SIG-M5 (cell line): ENCODE data around the gene ANKRD42.
"Not testable (repeated sequence)": the region's sequence is repeated elsewhere in the genome, so short reads cannot be mapped to it uniquely, and the experiment has no call there.

Experiments used
- DNase-seq: peaks from one replicate; lab custom pipeline; 2025; lab: John Stamatoyannopoulos, UW

Gene ANKRD42

GRCh38 chr11:83241291-83241946 lies 47.9 kb downstream of the ANKRD42 start:
- DNase-seq, result no peak

GRCh38 chr11:83249445-83249844 lies 55.9 kb downstream of the ANKRD42 start:
- DNase-seq, result no peak

GRCh38 chr11:83249972-83250593 lies 56.6 kb downstream of the ANKRD42 start:
- no peak for DNase-seq

- DNase-seq, result no peak
These were observed 58.8 kb downstream of the ANKRD42 start for GRCh38 chr11:83252266-83252665.

GRCh38 chr11:83252941-83253340 lies 59.4 kb downstream of the ANKRD42 start:
- DNase-seq, result no peak

- no peak for DNase-seq
These were observed 61.9 kb downstream of the ANKRD42 start for GRCh38 chr11:83255366-83255765.

GRCh38 chr11:83256602-83257340 lies 63.3 kb downstream of the ANKRD42 start:
- no peak for DNase-seq

GRCh38 chr11:83257761-83258168 lies 64.3 kb downstream of the ANKRD42 start:
- no peak for DNase-seq

GRCh38 chr11:83259559-83259958 lies 66.0 kb downstream of the ANKRD42 start:
- no peak for DNase-seq

- no peak for DNase-seq
These were observed 71.8 kb downstream of the ANKRD42 start for GRCh38 chr11:83265331-83265730.

GRCh38 chr11:83269080-83269479 lies 75.6 kb downstream of the ANKRD42 start:
- DNase-seq, result not testable (repeated sequence)

- DNase-seq, result not testable (repeated sequence)
These were observed 78.2 kb downstream of the ANKRD42 start for GRCh38 chr11:83271734-83272133.

GRCh38 chr11:83272627-83273026 lies 79.1 kb downstream of the ANKRD42 start:
- DNase-seq, result no peak

- DNase-seq, result no peak
These were observed 82.6 kb downstream of the ANKRD42 start for GRCh38 chr11:83275888-83276641.

- DNase-seq, result no peak
These were observed 84.8 kb downstream of the ANKRD42 start for GRCh38 chr11:83278351-83278750.

- DNase-seq, result no peak
These were observed 86.7 kb downstream of the ANKRD42 start for GRCh38 chr11:83280256-83280655.

GRCh38 chr11:83282084-83282716 lies 88.7 kb downstream of the ANKRD42 start:
- no peak for DNase-seq

GRCh38 chr11:83284501-83285150 lies 91.1 kb downstream of the ANKRD42 start:
- DNase-seq, result no peak

- no peak for DNase-seq
These were observed 91.7 kb downstream of the ANKRD42 start for GRCh38 chr11:83285151-83285770.

GRCh38 chr11:83285771-83286528 lies 92.4 kb downstream of the ANKRD42 start, which contains the start of gene CCDC90B:
CCDC90B (minus strand) TSS chr11:83286367; CDS start chr11:83285972, 395 bp downstream.
- DNase-seq, result peak; percentile 70
